ENCODE data around the gene MKI67.

Gene MKI67

DNA sequence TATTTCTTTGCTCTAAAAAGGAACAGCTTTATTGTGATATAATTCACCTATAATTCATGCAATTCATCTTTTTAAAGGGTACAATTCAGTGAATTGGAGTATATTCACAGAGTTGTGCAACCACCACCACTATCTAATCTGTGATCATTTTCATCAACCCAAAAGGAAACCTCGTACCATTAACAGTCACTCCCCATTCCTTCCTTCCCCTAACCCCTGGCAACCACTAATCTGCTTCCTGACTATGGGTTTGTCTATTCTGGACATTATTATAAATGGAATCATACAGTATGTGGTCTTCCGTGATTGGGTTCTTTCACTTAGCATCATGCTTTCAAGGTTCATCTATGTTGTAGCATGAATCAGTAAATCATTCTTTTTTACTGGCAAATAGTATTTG, 52.3 kb downstream of the MKI67 start:
- no peak overlapping the region for H3K4me2 ChIP-seq (ENCODE audit: low read length)
- peaks cover 4% of the 10 kb centered on the region for H3K4me1 ChIP-seq (ENCODE audit: control insufficient read depth, low read length)
- TF ChIP-seq EZH2phosphoT487 (IDR thresholded peaks at IDR 0.05; ENCODE audit: borderline replicate concordance, low read length): no peak
- TF ChIP-seq, protein P1, sequence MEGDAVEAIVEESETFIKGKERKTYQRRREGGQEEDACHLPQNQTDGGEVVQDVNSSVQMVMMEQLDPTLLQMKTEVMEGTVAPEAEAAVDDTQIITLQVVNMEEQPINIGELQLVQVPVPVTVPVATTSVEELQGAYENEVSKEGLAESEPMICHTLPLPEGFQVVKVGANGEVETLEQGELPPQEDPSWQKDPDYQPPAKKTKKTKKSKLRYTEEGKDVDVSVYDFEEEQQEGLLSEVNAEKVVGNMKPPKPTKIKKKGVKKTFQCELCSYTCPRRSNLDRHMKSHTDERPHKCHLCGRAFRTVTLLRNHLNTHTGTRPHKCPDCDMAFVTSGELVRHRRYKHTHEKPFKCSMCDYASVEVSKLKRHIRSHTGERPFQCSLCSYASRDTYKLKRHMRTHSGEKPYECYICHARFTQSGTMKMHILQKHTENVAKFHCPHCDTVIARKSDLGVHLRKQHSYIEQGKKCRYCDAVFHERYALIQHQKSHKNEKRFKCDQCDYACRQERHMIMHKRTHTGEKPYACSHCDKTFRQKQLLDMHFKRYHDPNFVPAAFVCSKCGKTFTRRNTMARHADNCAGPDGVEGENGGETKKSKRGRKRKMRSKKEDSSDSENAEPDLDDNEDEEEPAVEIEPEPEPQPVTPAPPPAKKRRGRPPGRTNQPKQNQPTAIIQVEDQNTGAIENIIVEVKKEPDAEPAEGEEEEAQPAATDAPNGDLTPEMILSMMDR (IDR thresholded peaks at IDR 0.05; ENCODE audit: low read depth, low read length, poor library complexity, severe bottlenecking): no peak
- peaks cover 34% of the 10 kb centered on the region for H3K36me3 ChIP-seq (ENCODE audit: control insufficient read depth, low read length)
- no peaks in the 10 kb centered on the region for H4K20me1 ChIP-seq (ENCODE audit: control insufficient read depth, insufficient read depth, low read depth, low read length)
- no peaks in the 10 kb centered on the region for H3K9me2 ChIP-seq (replicated peaks; ENCODE audit: control insufficient read depth, low read length)
- no peak overlapping the region for H3K27ac ChIP-seq (ENCODE audit: low read depth, low read length)
- no peaks in the 10 kb centered on the region for H3K79me2 ChIP-seq (ENCODE audit: control insufficient read depth, low read length)
- no peaks in the 10 kb centered on the region for H3K27me3 ChIP-seq (ENCODE audit: control insufficient read depth, low read length)
- H3F3A ChIP-seq (ENCODE audit: control insufficient read depth, insufficient read depth): no peaks in the 10 kb centered on the region
- H3K4me3 ChIP-seq (ENCODE audit: low read length): no peak overlapping the region
- H3K9me3 ChIP-seq (ENCODE audit: control insufficient read depth, insufficient read depth, low read length): no peaks in the 10 kb centered on the region

DNA sequence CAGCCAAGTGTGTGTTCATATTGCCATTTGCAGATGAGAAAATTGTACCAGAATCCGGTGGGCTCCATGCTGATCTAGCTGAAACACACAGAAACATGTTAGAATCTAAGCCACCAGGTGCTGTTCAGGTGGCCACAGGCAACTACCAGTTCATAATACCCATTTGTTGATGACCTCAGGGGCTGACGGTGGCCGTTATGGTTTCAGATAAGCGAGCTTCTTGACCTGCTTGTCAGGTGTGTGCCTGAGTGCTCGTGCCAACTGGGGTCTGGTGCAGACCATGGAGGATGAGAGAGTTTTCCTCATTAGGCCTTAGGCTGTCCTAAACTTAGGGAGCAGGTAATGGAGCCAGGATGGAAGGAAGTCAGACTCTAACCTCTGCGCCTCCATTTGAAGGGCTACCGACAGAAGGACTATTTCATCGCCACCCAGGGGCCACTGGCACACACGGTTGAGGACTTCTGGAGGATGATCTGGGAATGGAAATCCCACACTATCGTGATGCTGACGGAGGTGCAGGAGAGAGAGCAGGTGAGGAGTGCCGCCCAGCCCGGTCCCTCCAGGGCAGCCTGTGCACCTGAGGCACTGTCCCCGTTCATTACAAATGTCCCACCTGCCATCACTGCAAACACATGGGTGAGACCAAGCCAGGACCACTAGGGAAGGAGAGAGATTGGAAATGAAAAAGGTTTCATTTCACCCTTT, 53.1 kb downstream of the MKI67 start:
- H3K36me3 ChIP-seq (ENCODE audit: control insufficient read depth, low read length): peaks cover 38% of the 10 kb centered on the region; the same call in 1 of the 2 replicates

DNA sequence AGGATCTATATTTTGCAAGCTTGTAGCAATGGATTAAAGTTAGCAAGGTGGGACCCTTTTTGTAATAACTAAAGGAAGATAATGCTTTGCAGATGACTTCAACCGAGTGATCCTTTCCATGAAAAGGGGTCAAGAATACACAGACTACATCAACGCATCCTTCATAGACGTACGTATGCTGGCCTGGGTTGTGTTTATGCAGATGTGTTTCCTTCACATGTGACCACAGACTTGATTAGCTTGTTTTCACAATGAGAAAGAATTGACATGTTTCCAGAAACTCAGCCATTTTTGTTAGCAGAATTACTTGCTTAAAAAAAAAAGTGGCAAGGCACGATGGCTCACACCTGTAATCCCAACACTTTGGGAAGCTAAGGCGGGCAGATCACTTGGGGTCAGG, 54.2 kb downstream of the MKI67 start:
- Histone ChIP-seq H3K4me3 (ENCODE audit: low read length) (no peak overlapping the region), H3K4me1 (ENCODE audit: control insufficient read depth, low read length) (peaks cover 9% of the 10 kb centered on the region), H3K27me3 (ENCODE audit: control insufficient read depth, low read length) (no peaks in the 10 kb centered on the region), H3K4me2 (ENCODE audit: low read length) (no peak overlapping the region), H3K27ac (ENCODE audit: low read depth, low read length) (no peak overlapping the region), H3F3A (ENCODE audit: control insufficient read depth, insufficient read depth) (no peaks in the 10 kb centered on the region), H3K9me2 (replicated peaks; ENCODE audit: control insufficient read depth, low read length) (no peaks in the 10 kb centered on the region), H3K9me3 (ENCODE audit: control insufficient read depth, insufficient read depth, low read length) (no peaks in the 10 kb centered on the region), H3K36me3 (ENCODE audit: control insufficient read depth, low read length) (peaks cover 39% of the 10 kb centered on the region), H4K20me1 (ENCODE audit: control insufficient read depth, insufficient read depth, low read depth, low read length) (no peaks in the 10 kb centered on the region), H3K79me2 (ENCODE audit: control insufficient read depth, low read length) (no peaks in the 10 kb centered on the region)
- TF ChIP-seq EZH2phosphoT487 (IDR thresholded peaks at IDR 0.05; ENCODE audit: borderline replicate concordance, low read length): no peak
- TF ChIP-seq, protein P1 (IDR thresholded peaks at IDR 0.05; ENCODE audit: low read depth, low read length, poor library complexity, severe bottlenecking): no peak

More for the DNA sequence above, 53.1 kb downstream of the MKI67 start:
- Histone ChIP-seq H3K9me3 (ENCODE audit: control insufficient read depth, insufficient read depth, low read length) (no peaks in the 10 kb centered on the region), H3K9me2 (replicated peaks; ENCODE audit: control insufficient read depth, low read length) (no peaks in the 10 kb centered on the region), H3K4me2 (ENCODE audit: low read length) (no peak overlapping the region), H3F3A (ENCODE audit: control insufficient read depth, insufficient read depth) (no peaks in the 10 kb centered on the region), H3K4me1 (ENCODE audit: control insufficient read depth, low read length) (peaks cover 9% of the 10 kb centered on the region), H3K4me3 (ENCODE audit: low read length) (no peak overlapping the region), H4K20me1 (ENCODE audit: control insufficient read depth, insufficient read depth, low read depth, low read length) (no peaks in the 10 kb centered on the region), H3K27ac (ENCODE audit: low read depth, low read length) (no peak overlapping the region), H3K27me3 (ENCODE audit: control insufficient read depth, low read length) (no peaks in the 10 kb centered on the region), H3K79me2 (ENCODE audit: control insufficient read depth, low read length) (no peaks in the 10 kb centered on the region)
- TF ChIP-seq, protein P1 (IDR thresholded peaks at IDR 0.05; ENCODE audit: low read depth, low read length, poor library complexity, severe bottlenecking): no peak
- no peak for TF ChIP-seq EZH2phosphoT487 (IDR thresholded peaks at IDR 0.05; ENCODE audit: borderline replicate concordance, low read length)

Data from DOHH2 (cell line).